Esophagus squamous epithelium (tissue), 4 donors: ENCODE results near the gene PCDHA8.

Experiments used
- CTCF ChIP-seq, 6 experiments: fragments of 450-650 bp in 4 of 6; fragments of 200-600 bp in 2 of 6; sonication (generic) in 2 of 6; IDR thresholded peaks; one replicate each; pipeline ENCODE4 v1.5.1; 2016 to 2019; ENCODE audit warnings: antibody characterized with exemption in 6 of 6, mild to moderate bottlenecking in 4 of 6, moderate library complexity in 4 of 6
- POLR2A ChIP-seq, 4 donors: fragments of 450-650 bp; IDR thresholded peaks; one replicate each; pipeline ENCODE4 v1.6.1; 2017; ENCODE audit warnings: antibody characterized with exemption in 4 of 4, mild to moderate bottlenecking in 4 of 4, moderate library complexity in 3 of 4

GRCh38 chr5:140842798-140843733 is 2.1 kb downstream of the PCDHA8 start:
- TF ChIP-seq POLR2A (IDR thresholded peaks at IDR 0.05) (no peak), CTCF (IDR thresholded peaks at IDR 0.05) (no peak)
